SK-N-SH treated with all-trans-retinoic acid at 6 μM for 48 hours (cell line): ENCODE measurements around the gene RPL19.

ENCODE experiments used
- ATAC-seq: fragments of 200-7000 bp; cut with Tn5 transposase; 3 replicates; pipeline ENCODE4 v1.9.1; 2020; ENCODE audit warnings: mild to moderate bottlenecking, moderate library complexity
- ARNTL ChIP-seq: fragments of 450-650 bp; formaldehyde crosslinking; IDR thresholded peaks from 2 replicates; pipeline ENCODE4 v1.5.0; 2020; ENCODE audit warnings: low read depth, mild to moderate bottlenecking, moderate library complexity, borderline replicate concordance
- BACH2 ChIP-seq: fragments of 250-450 bp; sonication (Bioruptor Pico); IDR thresholded peaks from 2 replicates; pipeline ENCODE4 v1.9.0; 2021; ENCODE audit warnings: mild to moderate bottlenecking, borderline replicate concordance
- CSDC2 ChIP-seq: fragments of 250-450 bp; sonication (Bioruptor Pico); IDR thresholded peaks from 2 replicates; pipeline ENCODE4 v1.5.0; 2020; ENCODE audit warnings: mild to moderate bottlenecking, moderate library complexity
- ESRRG ChIP-seq: fragments of 250-450 bp; sonication (Bioruptor Pico); IDR thresholded peaks from 2 replicates; pipeline ENCODE4 v1.6.1; 2021; ENCODE audit warnings: mild to moderate bottlenecking
- GLIS3 ChIP-seq: fragments of 250-450 bp; sonication (Bioruptor Pico); IDR thresholded peaks from 2 replicates; pipeline ENCODE4 v1.5.0; 2020; ENCODE audit warnings: mild to moderate bottlenecking, moderate library complexity
- ISL1 ChIP-seq: fragments of 250-450 bp; sonication (Bioruptor Pico); IDR thresholded peaks from 2 replicates; pipeline ENCODE4 v2.1.2; 2022; ENCODE audit warnings: mild to moderate bottlenecking, moderate library complexity
- OSR1 ChIP-seq: fragments of 250-450 bp; sonication (Bioruptor Pico); IDR thresholded peaks from 2 replicates; pipeline ENCODE4 v1.8.0; 2022; ENCODE audit warnings: moderate library complexity, mild to moderate bottlenecking, inconsistent platforms
- PPARA ChIP-seq: fragments of 250-450 bp; sonication (Bioruptor Pico); IDR thresholded peaks from 2 replicates; pipeline ENCODE4 v1.5.0; 2020; ENCODE audit warnings: mild to moderate bottlenecking, borderline replicate concordance
- RARB ChIP-seq: fragments of 250-450 bp; sonication (Bioruptor Pico); IDR thresholded peaks from 2 replicates; pipeline ENCODE4 v1.8.0; 2021; ENCODE audit warnings: mild to moderate bottlenecking, moderate library complexity
- SNAI2 ChIP-seq: fragments of 250-450 bp; sonication (Bioruptor Pico); IDR thresholded peaks from 2 replicates; pipeline ENCODE4 v1.5.0; 2020; ENCODE audit warnings: mild to moderate bottlenecking, moderate library complexity
- TCF4 ChIP-seq: fragments of 250-450 bp; sonication (Bioruptor Pico); IDR thresholded peaks from 2 replicates; pipeline ENCODE4 v1.8.0; 2021; ENCODE audit warnings: mild to moderate bottlenecking, moderate library complexity, borderline replicate concordance
- TOX ChIP-seq: fragments of 250-450 bp; sonication (Bioruptor Pico); IDR thresholded peaks from 2 replicates; pipeline ENCODE4 v1.8.0; 2021; ENCODE audit warnings: mild to moderate bottlenecking, moderate library complexity, borderline replicate concordance
- ZC3H10 ChIP-seq: fragments of 250-450 bp; sonication (Bioruptor Pico); IDR thresholded peaks from 2 replicates; pipeline ENCODE4 v1.5.1; 2021; ENCODE audit warnings: mild to moderate bottlenecking, moderate library complexity
- ZFP3 ChIP-seq: fragments of 250-450 bp; sonication (Bioruptor Pico); IDR thresholded peaks from 2 replicates; pipeline ENCODE4 v1.5.0; 2020; ENCODE audit warnings: mild to moderate bottlenecking, moderate library complexity
- ZFP30 ChIP-seq: fragments of 450-650 bp; formaldehyde crosslinking; IDR thresholded peaks from 2 replicates; pipeline ENCODE4 v1.5.0; 2022; ENCODE audit warnings: mild to moderate bottlenecking, moderate library complexity
- ZNF565 ChIP-seq: fragments of 450-650 bp; formaldehyde crosslinking; conservative IDR thresholded peaks from 2 replicates; pipeline ENCODE4 v1.5.0; 2020; ENCODE audit warnings: low read depth, mild to moderate bottlenecking, moderate library complexity
- ZNF70 ChIP-seq: fragments of 450-650 bp; formaldehyde crosslinking; IDR thresholded peaks from 2 replicates; pipeline ENCODE4 v1.5.0; 2020; ENCODE audit warnings: mild to moderate bottlenecking, moderate library complexity
- ZNF8 ChIP-seq: fragments of 450-650 bp; formaldehyde crosslinking; IDR thresholded peaks from 2 replicates; pipeline ENCODE4 v1.5.0; 2020; ENCODE audit warnings: mild to moderate bottlenecking, moderate library complexity
- TF ChIP-seq, protein P1 (sequence below): fragments of 250-450 bp; sonication (Bioruptor Pico); IDR thresholded peaks from 2 replicates; pipeline ENCODE4 v1.5.1; 2020; ENCODE audit warnings: low read depth, mild to moderate bottlenecking, moderate library complexity
- TF ChIP-seq, protein P2 (sequence below): fragments of 250-450 bp; sonication (Bioruptor Pico); IDR thresholded peaks from 2 replicates; pipeline ENCODE4 v1.8.0; 2020; ENCODE audit warnings: mild to moderate bottlenecking, moderate library complexity, borderline replicate concordance
- TF ChIP-seq, protein P3 (sequence below): fragments of 250-450 bp; sonication (Bioruptor Pico); IDR thresholded peaks from 2 replicates; pipeline ENCODE4 v1.8.0; 2021; ENCODE audit warnings: low read depth, mild to moderate bottlenecking, moderate library complexity, borderline replicate concordance
- TF ChIP-seq, protein P4 (sequence below): fragments of 250-450 bp; sonication (Bioruptor Pico); IDR thresholded peaks from 2 replicates; pipeline ENCODE4 v1.5.0; 2020; ENCODE audit warnings: mild to moderate bottlenecking, moderate library complexity
- TF ChIP-seq, protein P5 (sequence below): fragments of 250-450 bp; sonication (Bioruptor Pico); IDR thresholded peaks from 2 replicates; pipeline ENCODE4 v1.5.1; 2021; ENCODE audit warnings: mild to moderate bottlenecking, moderate library complexity

RPL19 gene

DNA sequence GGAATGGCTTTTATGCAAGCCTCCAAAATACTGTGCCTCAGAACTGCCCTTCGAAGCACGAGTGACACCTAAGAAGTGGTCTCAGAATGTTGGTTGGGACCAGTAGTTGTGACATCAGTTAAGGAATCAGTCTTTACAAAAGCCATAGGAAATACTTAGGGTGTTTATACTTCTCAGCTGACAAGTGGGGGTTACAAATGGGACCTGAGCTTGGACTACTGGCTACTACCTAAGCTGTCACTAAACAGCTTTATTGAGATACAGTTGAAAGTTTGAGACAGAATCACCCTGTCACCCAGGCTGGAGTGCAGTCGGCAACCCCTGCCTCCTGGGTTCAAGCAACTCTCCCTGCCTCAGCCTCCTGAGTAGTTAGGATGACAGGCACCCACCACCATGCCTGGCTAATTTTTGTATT, 5.0 kb downstream of the RPL19 start:
- ATAC-seq: no peak
- TF ChIP-seq TOX (CRISPR knock-in tag) (no peak), BACH2 (CRISPR knock-in tag) (no peak), ZFP3 (CRISPR knock-in tag) (no peak), ESRRG (CRISPR knock-in tag) (no peak), TCF4 (CRISPR knock-in tag) (no peak), CSDC2 (CRISPR knock-in tag) (no peak), GLIS3 (CRISPR knock-in tag) (no peak), ZC3H10 (no peak), ZNF70 (CRISPR knock-in tag) (no peak), ISL1 (CRISPR knock-in tag) (no peak), ZNF8 (CRISPR knock-in tag) (no peak), ZFP30 (CRISPR knock-in tag) (no peak), ARNTL (no peak), RARB (no peak), PPARA (CRISPR knock-in tag) (no peak)
- TF ChIP-seq, protein P1, sequence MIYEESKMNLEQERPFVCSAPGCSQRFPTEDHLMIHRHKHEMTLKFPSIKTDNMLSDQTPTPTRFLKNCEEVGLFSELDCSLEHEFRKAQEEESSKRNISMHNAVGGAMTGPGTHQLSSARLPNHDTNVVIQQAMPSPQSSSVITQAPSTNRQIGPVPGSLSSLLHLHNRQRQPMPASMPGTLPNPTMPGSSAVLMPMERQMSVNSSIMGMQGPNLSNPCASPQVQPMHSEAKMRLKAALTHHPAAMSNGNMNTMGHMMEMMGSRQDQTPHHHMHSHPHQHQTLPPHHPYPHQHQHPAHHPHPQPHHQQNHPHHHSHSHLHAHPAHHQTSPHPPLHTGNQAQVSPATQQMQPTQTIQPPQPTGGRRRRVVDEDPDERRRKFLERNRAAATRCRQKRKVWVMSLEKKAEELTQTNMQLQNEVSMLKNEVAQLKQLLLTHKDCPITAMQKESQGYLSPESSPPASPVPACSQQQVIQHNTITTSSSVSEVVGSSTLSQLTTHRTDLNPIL (CRISPR knock-in tag): no peak
- TF ChIP-seq, protein P2, sequence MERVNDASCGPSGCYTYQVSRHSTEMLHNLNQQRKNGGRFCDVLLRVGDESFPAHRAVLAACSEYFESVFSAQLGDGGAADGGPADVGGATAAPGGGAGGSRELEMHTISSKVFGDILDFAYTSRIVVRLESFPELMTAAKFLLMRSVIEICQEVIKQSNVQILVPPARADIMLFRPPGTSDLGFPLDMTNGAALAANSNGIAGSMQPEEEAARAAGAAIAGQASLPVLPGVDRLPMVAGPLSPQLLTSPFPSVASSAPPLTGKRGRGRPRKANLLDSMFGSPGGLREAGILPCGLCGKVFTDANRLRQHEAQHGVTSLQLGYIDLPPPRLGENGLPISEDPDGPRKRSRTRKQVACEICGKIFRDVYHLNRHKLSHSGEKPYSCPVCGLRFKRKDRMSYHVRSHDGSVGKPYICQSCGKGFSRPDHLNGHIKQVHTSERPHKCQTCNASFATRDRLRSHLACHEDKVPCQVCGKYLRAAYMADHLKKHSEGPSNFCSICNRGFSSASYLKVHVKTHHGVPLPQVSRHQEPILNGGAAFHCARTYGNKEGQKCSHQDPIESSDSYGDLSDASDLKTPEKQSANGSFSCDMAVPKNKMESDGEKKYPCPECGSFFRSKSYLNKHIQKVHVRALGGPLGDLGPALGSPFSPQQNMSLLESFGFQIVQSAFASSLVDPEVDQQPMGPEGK (CRISPR knock-in tag): no peak
- TF ChIP-seq, protein P3, sequence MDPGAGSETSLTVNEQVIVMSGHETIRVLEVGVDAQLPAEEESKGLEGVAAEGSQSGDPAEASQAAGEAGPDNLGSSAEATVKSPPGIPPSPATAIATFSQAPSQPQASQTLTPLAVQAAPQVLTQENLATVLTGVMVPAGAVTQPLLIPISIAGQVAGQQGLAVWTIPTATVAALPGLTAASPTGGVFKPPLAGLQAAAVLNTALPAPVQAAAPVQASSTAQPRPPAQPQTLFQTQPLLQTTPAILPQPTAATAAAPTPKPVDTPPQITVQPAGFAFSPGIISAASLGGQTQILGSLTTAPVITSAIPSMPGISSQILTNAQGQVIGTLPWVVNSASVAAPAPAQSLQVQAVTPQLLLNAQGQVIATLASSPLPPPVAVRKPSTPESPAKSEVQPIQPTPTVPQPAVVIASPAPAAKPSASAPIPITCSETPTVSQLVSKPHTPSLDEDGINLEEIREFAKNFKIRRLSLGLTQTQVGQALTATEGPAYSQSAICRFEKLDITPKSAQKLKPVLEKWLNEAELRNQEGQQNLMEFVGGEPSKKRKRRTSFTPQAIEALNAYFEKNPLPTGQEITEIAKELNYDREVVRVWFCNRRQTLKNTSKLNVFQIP (CRISPR knock-in tag): no peak
- TF ChIP-seq, protein P4, sequence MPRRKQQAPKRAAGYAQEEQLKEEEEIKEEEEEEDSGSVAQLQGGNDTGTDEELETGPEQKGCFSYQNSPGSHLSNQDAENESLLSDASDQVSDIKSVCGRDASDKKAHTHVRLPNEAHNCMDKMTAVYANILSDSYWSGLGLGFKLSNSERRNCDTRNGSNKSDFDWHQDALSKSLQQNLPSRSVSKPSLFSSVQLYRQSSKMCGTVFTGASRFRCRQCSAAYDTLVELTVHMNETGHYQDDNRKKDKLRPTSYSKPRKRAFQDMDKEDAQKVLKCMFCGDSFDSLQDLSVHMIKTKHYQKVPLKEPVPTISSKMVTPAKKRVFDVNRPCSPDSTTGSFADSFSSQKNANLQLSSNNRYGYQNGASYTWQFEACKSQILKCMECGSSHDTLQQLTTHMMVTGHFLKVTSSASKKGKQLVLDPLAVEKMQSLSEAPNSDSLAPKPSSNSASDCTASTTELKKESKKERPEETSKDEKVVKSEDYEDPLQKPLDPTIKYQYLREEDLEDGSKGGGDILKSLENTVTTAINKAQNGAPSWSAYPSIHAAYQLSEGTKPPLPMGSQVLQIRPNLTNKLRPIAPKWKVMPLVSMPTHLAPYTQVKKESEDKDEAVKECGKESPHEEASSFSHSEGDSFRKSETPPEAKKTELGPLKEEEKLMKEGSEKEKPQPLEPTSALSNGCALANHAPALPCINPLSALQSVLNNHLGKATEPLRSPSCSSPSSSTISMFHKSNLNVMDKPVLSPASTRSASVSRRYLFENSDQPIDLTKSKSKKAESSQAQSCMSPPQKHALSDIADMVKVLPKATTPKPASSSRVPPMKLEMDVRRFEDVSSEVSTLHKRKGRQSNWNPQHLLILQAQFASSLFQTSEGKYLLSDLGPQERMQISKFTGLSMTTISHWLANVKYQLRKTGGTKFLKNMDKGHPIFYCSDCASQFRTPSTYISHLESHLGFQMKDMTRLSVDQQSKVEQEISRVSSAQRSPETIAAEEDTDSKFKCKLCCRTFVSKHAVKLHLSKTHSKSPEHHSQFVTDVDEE (CRISPR knock-in tag): no peak
- TF ChIP-seq, protein P5, sequence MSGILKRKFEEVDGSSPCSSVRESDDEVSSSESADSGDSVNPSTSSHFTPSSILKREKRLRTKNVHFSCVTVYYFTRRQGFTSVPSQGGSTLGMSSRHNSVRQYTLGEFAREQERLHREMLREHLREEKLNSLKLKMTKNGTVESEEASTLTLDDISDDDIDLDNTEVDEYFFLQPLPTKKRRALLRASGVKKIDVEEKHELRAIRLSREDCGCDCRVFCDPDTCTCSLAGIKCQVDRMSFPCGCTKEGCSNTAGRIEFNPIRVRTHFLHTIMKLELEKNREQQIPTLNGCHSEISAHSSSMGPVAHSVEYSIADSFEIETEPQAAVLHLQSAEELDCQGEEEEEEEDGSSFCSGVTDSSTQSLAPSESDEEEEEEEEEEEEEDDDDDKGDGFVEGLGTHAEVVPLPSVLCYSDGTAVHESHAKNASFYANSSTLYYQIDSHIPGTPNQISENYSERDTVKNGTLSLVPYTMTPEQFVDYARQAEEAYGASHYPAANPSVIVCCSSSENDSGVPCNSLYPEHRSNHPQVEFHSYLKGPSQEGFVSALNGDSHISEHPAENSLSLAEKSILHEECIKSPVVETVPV (CRISPR knock-in tag): no peak; the same call in 1 of the 2 replicates

DNA sequence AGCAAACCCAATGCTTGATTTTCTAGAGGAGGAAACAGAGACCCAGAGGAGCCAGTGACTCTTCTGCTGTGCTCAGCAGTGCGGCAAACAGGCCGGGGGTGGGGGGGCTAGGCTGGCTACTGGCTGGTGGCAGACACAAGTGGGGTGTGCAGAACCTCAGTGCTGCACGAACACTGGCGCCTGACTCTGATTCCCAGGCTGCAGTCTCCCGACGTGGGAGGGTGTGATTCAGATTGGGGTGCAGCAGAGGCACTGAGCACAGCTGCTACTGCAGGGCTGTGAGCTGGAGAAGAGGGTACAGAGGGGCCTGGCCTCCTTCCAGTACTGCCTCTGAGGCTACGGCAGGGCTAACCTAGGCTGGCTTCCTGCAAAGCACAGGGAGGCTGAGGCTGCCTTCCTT, 8.1 kb downstream of the RPL19 start:
- TF ChIP-seq OSR1 (CRISPR knock-in tag) (no peak), ZFP30 (CRISPR knock-in tag) (no peak), ZNF565 (no peak), ZC3H10 (no peak), GLIS3 (CRISPR knock-in tag) (no peak), SNAI2 (CRISPR knock-in tag) (no peak), ZNF8 (CRISPR knock-in tag) (no peak)
- TF ChIP-seq, protein P3 (CRISPR knock-in tag): no peak
- TF ChIP-seq, protein P4 (CRISPR knock-in tag): no peak
- TF ChIP-seq, protein P5 (CRISPR knock-in tag): no peak
- TF ChIP-seq, protein P1 (CRISPR knock-in tag): no peak

More for the DNA sequence above, 8.1 kb downstream of the RPL19 start:
- ATAC-seq: no peak
